K562 (cell line): ENCODE results near the gene FOXN3.

ENCODE experiments used
- CEBPB ChIP-seq: fragments of 450-650 bp; IDR thresholded peaks from 2 replicates; pipeline ENCODE4 v1.6.1; 2016; ENCODE audit warnings: missing genetic modification characterization, missing compliant biosample characterization
- TF ChIP-seq, protein P1 (sequence below), 3 experiments: fragments of 200-800 bp in 1 of 3; fragments of 250-450 bp in 1 of 3; fragments of 450-650 bp in 1 of 3; sonication (Bioruptor Pico) in 1 of 3; sonication (Bioruptor generic) in 1 of 3; formaldehyde crosslinking in 1 of 3; IDR thresholded peaks; 2 replicates each; pipeline versions ENCODE4 v1.6.1 to v1.8.0; 2016 to 2022; ENCODE audit warnings: mild to moderate bottlenecking in 2 of 3, missing genetic modification characterization in 2 of 3, missing compliant biosample characterization in 1 of 3, moderate library complexity in 1 of 3

DNA sequence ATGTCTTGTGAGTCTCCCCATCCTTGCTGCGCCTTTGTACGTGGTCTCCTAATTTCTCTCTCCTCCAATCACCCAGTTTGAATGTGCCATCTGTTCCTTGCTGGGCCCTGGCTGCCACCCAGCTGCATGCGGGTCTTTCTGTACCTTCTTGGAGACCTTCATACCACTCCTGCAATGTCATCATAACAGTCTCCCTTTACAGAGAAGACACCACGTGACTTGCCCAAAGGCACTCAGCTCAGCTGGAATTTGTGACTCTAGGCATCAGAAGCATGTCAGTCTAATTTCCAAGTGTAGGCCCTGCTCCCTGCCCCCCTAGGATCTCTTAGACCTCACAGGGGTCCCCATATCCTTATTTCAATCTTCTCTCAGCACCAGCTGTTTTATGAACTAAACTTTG is 308.4 kb downstream of the FOXN3 start:
- TF ChIP-seq, protein P1, sequence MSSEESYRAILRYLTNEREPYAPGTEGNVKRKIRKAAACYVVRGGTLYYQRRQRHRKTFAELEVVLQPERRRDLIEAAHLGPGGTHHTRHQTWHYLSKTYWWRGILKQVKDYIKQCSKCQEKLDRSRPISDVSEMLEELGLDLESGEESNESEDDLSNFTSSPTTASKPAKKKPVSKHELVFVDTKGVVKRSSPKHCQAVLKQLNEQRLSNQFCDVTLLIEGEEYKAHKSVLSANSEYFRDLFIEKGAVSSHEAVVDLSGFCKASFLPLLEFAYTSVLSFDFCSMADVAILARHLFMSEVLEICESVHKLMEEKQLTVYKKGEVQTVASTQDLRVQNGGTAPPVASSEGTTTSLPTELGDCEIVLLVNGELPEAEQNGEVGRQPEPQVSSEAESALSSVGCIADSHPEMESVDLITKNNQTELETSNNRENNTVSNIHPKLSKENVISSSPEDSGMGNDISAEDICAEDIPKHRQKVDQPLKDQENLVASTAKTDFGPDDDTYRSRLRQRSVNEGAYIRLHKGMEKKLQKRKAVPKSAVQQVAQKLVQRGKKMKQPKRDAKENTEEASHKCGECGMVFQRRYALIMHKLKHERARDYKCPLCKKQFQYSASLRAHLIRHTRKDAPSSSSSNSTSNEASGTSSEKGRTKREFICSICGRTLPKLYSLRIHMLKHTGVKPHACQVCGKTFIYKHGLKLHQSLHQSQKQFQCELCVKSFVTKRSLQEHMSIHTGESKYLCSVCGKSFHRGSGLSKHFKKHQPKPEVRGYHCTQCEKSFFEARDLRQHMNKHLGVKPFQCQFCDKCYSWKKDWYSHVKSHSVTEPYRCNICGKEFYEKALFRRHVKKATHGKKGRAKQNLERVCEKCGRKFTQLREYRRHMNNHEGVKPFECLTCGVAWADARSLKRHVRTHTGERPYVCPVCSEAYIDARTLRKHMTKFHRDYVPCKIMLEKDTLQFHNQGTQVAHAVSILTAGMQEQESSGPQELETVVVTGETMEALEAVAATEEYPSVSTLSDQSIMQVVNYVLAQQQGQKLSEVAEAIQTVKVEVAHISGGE (CRISPR knock-in tag; IDR thresholded peaks at IDR 0.05) = no peak
- no peak for TF ChIP-seq CEBPB (tag)
